Measurements from ENCODE around the gene MUC3A.
"Not testable (repeated sequence)": the region's sequence is repeated elsewhere in the genome, so short reads cannot be mapped to it uniquely, and the experiment has no call there.

The MUC3A gene

GRCh38 chr7:100971111-100972001 is 22.0 kb downstream of the MUC3A start:
- DNase-seq: no peak

DNA sequence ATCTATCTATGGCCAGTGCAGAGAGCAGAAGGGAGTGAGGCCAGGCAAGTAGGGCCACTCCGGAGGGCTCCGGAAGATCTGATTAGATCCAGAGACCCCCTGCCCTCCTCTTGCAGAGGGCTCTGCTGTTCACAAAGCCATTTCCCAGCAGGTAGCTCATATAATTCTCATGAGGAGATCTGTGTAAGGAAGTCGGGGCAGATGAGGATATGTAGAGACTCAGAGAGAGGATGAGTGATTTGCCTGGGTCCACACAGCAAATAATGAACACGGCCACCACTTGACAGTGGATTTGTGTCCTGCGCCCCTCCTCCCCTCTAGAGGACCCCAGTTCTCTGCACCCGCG is 22.6 kb downstream of the MUC3A start:
- no peak for DNase-seq

GRCh38 chr7:100974021-100974420 is 24.7 kb downstream of the MUC3A start:
- no peak for DNase-seq

DNA sequence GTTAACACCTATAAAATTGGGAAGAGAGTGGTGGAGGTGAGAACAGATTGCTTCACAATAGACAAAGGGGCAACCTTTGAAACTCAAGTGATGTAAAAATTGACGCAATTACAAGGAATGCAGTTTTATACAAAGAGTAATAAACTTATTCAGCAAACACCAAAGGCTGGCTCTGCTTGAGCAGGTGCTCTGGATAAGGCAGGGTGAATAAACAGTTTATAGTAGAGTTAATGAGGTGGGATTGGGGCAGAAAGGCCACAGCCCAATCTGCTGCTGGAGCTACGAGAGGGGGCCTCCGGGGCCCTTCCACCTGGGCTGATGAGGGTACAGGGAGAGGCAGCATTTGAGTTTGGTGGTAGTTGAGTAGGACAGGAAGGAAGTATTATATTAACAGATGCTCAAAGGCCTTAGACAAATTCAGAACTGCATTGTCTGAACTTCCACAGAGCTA is 26.1 kb downstream of the MUC3A start:
- no peak for DNase-seq

DNA sequence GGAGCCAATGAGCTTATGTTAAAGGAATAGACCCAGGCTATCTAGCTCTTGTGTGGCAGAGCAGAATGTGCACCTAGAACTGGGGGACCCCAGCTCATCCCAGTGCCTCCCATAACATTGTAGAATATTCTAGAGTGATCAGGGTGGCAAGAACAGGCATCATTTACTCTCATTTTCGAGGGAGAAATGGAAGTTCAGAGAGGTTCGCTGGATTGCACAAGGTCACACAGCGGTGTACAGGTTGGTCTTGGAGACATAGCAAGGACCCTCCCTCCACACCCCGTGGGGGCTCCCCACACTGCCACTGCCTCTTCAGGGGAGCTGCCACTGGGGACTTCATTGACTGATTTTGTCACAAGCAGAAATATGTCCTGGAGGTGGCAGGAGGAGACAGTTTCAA is 29.0 kb downstream of the MUC3A start:
- DNase-seq: no peak

GRCh38 chr7:100983451-100984187 is 34.3 kb downstream of the MUC3A start:
- peak; percentile 89 for DNase-seq

GRCh38 chr7:100984241-100984918 is 35.0 kb downstream of the MUC3A start:
- not testable (repeated sequence) for DNase-seq

DNA sequence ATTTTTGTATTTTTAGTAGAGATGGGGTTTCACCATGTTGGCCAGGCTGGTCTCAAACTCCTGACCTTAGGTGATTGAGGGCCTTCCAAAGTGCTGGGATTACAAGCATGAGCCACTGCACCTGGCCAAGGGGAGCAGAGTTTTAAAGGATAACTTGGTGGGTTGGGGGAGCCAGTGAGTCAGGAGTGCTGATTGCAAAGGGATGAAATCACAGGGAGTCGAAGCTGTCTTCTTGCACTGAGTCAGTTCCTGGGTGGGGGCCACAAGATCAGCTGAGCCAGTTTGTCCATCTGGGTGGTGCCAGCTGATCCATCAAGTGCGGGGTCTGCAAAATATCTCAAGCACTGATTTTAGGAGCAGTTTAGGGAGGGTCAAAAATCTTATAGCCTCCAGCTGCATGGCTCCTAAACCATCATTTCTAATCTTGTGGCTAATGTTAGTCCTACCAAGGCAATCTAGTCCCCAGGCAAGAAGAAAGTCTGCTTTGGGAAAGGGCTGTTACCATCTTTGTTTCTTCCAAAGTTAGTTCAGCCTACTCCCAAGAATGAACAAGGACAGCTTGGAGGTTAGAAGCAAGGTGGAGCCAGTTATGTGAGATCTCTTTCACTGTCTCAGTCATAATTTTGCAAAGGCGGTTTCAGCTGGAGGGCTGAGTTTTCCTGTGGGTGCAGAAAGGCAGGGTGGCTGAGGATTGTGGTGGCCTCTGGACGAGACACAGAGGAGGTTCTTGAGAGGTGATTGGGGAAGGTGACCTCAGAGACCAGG is 35.9 kb downstream of the MUC3A start:
- peak; percentile 45 for DNase-seq

DNA sequence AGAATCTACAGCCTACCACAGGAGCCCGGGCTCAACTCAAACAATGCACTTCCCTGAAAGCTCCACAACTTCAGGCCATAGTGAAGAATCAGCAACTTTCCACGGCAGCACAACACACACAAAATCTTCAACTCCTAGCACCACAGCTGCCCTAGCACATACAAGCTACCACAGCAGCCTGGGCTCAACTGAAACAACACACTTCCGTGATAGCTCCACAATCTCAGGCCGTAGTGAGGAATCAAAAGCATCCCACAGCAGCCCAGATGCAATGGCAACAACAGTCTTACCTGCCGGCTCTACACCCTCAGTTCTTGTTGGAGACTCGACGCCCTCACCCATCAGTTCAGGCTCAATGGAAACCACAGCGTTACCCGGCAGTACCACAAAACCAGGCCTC is 42.3 kb downstream of the MUC3A start:
- no peak for DNase-seq

GRCh38 chr7:100992280-100992679 is 42.9 kb downstream of the MUC3A start:
- not testable (repeated sequence) for DNase-seq

GRCh38 chr7:100994671-100995070 is 45.3 kb downstream of the MUC3A start:
- DNase-seq: not testable (repeated sequence)

DNA sequence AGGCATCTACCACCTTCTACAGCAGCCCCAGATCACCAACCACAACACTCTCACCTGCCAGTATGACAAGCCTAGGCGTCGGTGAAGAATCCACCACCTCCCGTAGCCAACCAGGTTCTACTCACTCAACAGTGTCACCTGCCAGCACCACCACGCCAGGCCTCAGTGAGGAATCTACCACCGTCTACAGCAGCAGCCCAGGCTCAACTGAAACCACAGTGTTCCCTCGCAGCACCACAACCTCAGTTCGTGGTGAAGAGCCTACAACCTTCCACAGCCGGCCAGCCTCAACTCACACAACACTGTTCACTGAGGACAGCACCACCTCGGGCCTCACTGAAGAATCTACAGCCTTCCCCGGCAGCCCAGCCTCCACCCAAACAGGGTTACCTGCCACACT is 49.2 kb downstream of the MUC3A start:
- DNase-seq: not testable (repeated sequence)

- DNase-seq: not testable (repeated sequence)
Observed at GRCh38 chr7:100999334-100999733, 50.0 kb downstream of the MUC3A start.

DNA sequence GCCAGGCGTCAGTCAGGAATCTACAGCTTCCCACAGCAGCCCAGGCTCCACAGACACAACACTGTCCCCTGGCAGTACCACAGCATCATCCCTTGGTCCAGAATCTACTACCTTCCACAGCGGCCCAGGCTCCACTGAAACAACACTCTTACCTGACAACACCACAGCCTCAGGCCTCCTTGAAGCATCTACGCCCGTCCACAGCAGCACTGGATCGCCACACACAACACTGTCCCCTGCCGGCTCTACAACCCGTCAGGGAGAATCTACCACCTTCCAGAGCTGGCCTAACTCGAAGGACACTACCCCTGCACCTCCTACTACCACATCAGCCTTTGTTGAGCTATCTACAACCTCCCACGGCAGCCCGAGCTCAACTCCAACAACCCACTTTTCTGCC is 50.7 kb downstream of the MUC3A start:
- not testable (repeated sequence) for DNase-seq

DNA sequence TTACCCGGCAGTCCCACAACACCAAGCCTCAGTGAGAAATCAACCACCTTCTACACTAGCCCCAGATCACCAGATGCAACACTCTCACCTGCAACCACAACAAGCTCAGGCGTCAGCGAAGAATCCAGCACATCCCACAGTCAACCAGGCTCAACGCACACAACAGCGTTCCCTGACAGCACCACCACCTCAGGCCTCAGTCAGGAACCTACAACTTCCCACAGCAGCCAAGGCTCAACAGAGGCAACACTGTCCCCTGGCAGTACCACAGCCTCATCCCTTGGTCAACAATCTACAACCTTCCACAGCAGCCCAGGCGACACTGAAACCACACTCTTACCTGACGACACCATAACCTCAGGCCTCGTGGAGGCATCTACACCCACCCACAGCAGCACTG is 53.0 kb downstream of the MUC3A start:
- not testable (repeated sequence) for DNase-seq

GRCh38 chr7:101007361-101007760 is 58.0 kb downstream of the MUC3A start:
- not testable (repeated sequence) for DNase-seq

GRCh38 chr7:101009629-101010028 is 60.3 kb downstream of the MUC3A start:
- DNase-seq: no peak

DNA sequence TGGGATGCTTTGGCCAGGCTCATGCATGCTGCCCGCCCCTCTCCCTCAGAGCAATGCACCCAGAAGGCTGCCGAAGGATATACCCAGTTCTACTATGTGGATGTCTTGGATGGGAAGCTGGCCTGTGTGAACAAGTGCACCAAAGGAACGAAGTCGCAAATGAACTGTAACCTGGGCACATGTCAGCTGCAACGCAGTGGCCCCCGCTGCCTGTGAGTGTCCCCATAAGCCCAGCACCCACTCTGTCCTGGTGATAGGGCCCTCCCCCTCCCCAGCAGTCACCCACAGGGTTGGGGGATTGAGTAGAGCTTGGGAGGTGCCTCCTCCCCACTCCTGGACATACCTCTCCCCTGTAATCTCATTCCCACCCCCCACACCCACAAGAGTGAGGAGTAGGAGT is 63.6 kb downstream of the MUC3A start:
- no peak for DNase-seq

GRCh38 chr7:101015626-101016025 is 66.3 kb downstream of the MUC3A start:
- no peak for DNase-seq

GRCh38 chr7:101017064-101017777 is 67.9 kb downstream of the MUC3A start:
- DNase-seq: peak; percentile 91

All from NCI-H226 (cell line).